HFFc6 (cell line): ENCODE data around the gene FOXA1. TPM values are rescaled to one million over a fixed set of nuclear protein-coding genes. Genes with fewer than 3 reads are reported as not detected.

Experiments
- DNase-seq: peaks from one replicate; pipeline ENCODE4 v3.0.0-alpha.2; 2018
- H3K27ac Mint-ChIP-seq: 2 replicates; pipeline ENCODE4 v1.8.0; 2020; ENCODE audit warnings: mild to moderate bottlenecking, mixed read lengths
- H3K27me3 Mint-ChIP-seq: 2 replicates; pipeline ENCODE4 v1.8.0; 2021; ENCODE audit warnings: mild to moderate bottlenecking, moderate library complexity, mixed read lengths; ENCODE audit not compliant: insufficient read depth
- H3K36me3 Mint-ChIP-seq: 2 replicates; pipeline ENCODE4 v1.8.0; 2021; ENCODE audit warnings: low read depth, mixed read lengths
- H3K4me1 Mint-ChIP-seq: 2 replicates; pipeline ENCODE4 v1.8.0; 2020; ENCODE audit warnings: low read depth, mixed read lengths
- H3K4me3 Mint-ChIP-seq: 2 replicates; pipeline ENCODE4 v1.8.0; 2020; ENCODE audit warnings: mild to moderate bottlenecking, moderate library complexity, mixed read lengths
- H3K9me3 Mint-ChIP-seq: 2 replicates; pipeline ENCODE4 v1.8.0; 2020; ENCODE audit warnings: mild to moderate bottlenecking, mixed read lengths
- total RNA-seq, 6 experiments: library from RNA; stranded (reverse); fragmentation: NEBNext Ultra II Directional; extraction: Animal tissue kit (Norgen Biotek cat#: 25700); gene quantifications; 2 replicates in 1 of 6; 3 replicates in 5 of 6; pipeline ENCODE4 v1.2.3, GENCODE V29; 2021
- TF ChIP-seq, protein P1 (sequence below): fragments of 200-600 bp; sonication (generic); IDR thresholded peaks from 2 replicates; pipeline ENCODE4 v1.5.0; 2021; ENCODE audit warnings: antibody characterized with exemption, mild to moderate bottlenecking

The FOXA1 gene
- total RNA-seq, 6 experiments from 2014 or later, result 0.36 to 7.3 (median 7.0) TPM

DNA sequence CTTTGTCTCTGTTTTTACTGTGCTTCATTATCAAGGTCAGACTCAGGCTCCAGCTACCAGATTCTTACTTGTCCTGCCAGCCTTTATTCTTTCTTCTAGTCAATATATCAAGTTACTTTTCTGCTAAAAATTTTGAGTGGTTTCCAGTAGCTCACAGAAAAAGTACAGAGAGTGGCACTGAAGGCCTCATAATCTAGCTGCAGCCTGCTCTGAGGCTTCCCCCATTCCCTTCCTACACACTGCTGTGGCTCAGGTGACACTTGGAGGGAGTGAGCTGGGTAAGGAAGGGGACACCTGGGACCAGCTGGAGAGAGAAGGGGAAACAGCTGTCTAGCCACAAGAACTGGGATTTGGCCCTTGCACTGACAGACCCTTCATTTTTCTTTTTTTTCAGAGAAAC is 25.8 kb upstream of the FOXA1 start:
- no peak for DNase-seq
- Mint-ChIP-seq H3K4me1 (peaks cover 16% of the 10 kb centered on the region), H3K27ac (no peak overlapping the region), H3K4me3 (no peak overlapping the region), H3K36me3 (peaks cover 6% of the 10 kb centered on the region), H3K27me3 (peaks cover 1% of the 10 kb centered on the region; the same call in 1 of the 2 replicates), H3K9me3 (peaks cover 7% of the 10 kb centered on the region)
- TF ChIP-seq, protein P1, sequence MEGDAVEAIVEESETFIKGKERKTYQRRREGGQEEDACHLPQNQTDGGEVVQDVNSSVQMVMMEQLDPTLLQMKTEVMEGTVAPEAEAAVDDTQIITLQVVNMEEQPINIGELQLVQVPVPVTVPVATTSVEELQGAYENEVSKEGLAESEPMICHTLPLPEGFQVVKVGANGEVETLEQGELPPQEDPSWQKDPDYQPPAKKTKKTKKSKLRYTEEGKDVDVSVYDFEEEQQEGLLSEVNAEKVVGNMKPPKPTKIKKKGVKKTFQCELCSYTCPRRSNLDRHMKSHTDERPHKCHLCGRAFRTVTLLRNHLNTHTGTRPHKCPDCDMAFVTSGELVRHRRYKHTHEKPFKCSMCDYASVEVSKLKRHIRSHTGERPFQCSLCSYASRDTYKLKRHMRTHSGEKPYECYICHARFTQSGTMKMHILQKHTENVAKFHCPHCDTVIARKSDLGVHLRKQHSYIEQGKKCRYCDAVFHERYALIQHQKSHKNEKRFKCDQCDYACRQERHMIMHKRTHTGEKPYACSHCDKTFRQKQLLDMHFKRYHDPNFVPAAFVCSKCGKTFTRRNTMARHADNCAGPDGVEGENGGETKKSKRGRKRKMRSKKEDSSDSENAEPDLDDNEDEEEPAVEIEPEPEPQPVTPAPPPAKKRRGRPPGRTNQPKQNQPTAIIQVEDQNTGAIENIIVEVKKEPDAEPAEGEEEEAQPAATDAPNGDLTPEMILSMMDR, result no peak

GRCh38 chr14:37618498-37619028 is 23.5 kb upstream of the FOXA1 start:
- Mint-ChIP-seq H3K27me3 (peaks cover 1% of the 10 kb centered on the region; the same call in 1 of the 2 replicates), H3K27ac (no peak overlapping the region), H3K9me3 (peaks cover 28% of the 10 kb centered on the region), H3K36me3 (peaks cover 19% of the 10 kb centered on the region), H3K4me3 (no peak overlapping the region), H3K4me1 (peaks cover 8% of the 10 kb centered on the region)
- no peak for DNase-seq
- TF ChIP-seq, protein P1, result no peak

GRCh38 chr14:37617864-37618365 is 22.9 kb upstream of the FOXA1 start:
- Mint-ChIP-seq H3K4me1 (peaks cover 2% of the 10 kb centered on the region), H3K27me3 (peaks cover 1% of the 10 kb centered on the region; the same call in 1 of the 2 replicates), H3K4me3 (no peak overlapping the region), H3K36me3 (peaks cover 19% of the 10 kb centered on the region), H3K27ac (no peak overlapping the region), H3K9me3 (peaks cover 30% of the 10 kb centered on the region)
- DNase-seq, result no peak
- TF ChIP-seq, protein P1, result no peak

DNA sequence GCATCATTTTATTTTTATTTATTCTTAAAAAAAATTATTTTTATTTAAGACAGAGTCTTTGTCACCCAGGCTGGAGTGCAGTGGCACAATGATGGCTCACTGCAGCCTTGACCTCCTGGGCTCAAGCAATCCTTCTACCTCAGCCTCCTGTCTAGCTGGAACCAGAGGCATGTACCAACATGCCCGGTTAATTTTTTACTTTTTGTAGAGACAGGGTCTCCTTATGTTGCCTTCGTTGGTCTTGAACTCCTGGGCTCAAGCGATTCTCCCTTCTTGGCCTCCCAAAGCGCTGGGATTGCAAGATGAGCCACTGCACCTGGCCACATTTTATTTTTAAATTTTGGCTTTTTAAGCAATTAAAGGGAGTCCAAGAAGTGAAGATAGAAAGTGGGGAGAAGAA is 21.8 kb upstream of the FOXA1 start:
- no peak overlapping the region for H3K4me3 Mint-ChIP-seq
- no peak for DNase-seq
- H3K27me3 Mint-ChIP-seq, result peaks cover 4% of the 10 kb centered on the region; the same call in 1 of the 2 replicates
- H3K4me1 Mint-ChIP-seq, result no peaks in the 10 kb centered on the region; the same call in 1 of the 2 replicates
- H3K36me3 Mint-ChIP-seq, result peaks cover 29% of the 10 kb centered on the region
- H3K27ac Mint-ChIP-seq, result no peak overlapping the region
- TF ChIP-seq, protein P1, result no peak
- peaks cover 40% of the 10 kb centered on the region for H3K9me3 Mint-ChIP-seq

GRCh38 chr14:37615582-37616289 is 20.7 kb upstream of the FOXA1 start:
- Mint-ChIP-seq H3K4me1 (no peaks in the 10 kb centered on the region; the same call in 1 of the 2 replicates), H3K4me3 (no peak overlapping the region), H3K27me3 (peaks cover 9% of the 10 kb centered on the region), H3K9me3 (peaks cover 44% of the 10 kb centered on the region), H3K27ac (no peak overlapping the region), H3K36me3 (peaks cover 36% of the 10 kb centered on the region)
- DNase-seq, result no peak
- TF ChIP-seq, protein P1, result no peak
